K562 (cell line): ENCODE results near the gene FAM83E. TPM values are rescaled to one million over a fixed set of nuclear protein-coding genes. Genes with fewer than 3 reads are reported as not detected.

Source experiments
- ARNT ChIP-seq, 2 experiments: fragments of 450-650 bp; IDR thresholded peaks; 2 replicates each; pipeline ENCODE4 v1.6.1; 2016; ENCODE audit warnings: mild to moderate bottlenecking in 1 of 2
- FOXP4 ChIP-seq: sonication (generic); formaldehyde crosslinking; IDR thresholded peaks from 2 replicates; pipeline ENCODE4 v1.8.0; 2022; ENCODE audit warnings: mild to moderate bottlenecking, missing genetic modification reagents, borderline replicate concordance
- GATAD2A ChIP-seq: fragments of 450-650 bp; IDR thresholded peaks from 2 replicates; pipeline ENCODE4 v1.6.1; 2017
- GATAD2B ChIP-seq: fragments of 450-650 bp; IDR thresholded peaks from 2 replicates; pipeline ENCODE4 v1.6.1; 2017; ENCODE audit warnings: mild to moderate bottlenecking, borderline replicate concordance
- MCM3 ChIP-seq: fragments of 450-650 bp; IDR thresholded peaks from 2 replicates; pipeline ENCODE4 v1.6.1; 2016
- MXI1 ChIP-seq: IDR thresholded peaks from 2 replicates; pipeline ENCODE4 v1.6.1; 2011; ENCODE audit warnings: low read depth, mild to moderate bottlenecking, improper control_type of control experiment, low read length
- NELFE ChIP-seq: IDR thresholded peaks from 2 replicates; pipeline ENCODE4 v1.6.1; 2011; ENCODE audit warnings: mild to moderate bottlenecking; ENCODE audit not compliant: insufficient read depth, insufficient read length
- PHTF2 ChIP-seq: fragments of 250-450 bp; sonication (Bioruptor Pico); IDR thresholded peaks from 2 replicates; pipeline ENCODE4 v1.5.0; 2021; ENCODE audit warnings: mild to moderate bottlenecking
- PRDM10 ChIP-seq: fragments of 450-650 bp; IDR thresholded peaks from 2 replicates; pipeline ENCODE4 v1.6.1; 2018; ENCODE audit not compliant: partially characterized antibody
- SETDB1 ChIP-seq: IDR thresholded peaks from one replicate; pipeline ENCODE4 v1.6.1; 2012; ENCODE audit warnings: low read length, control low read depth, inconsistent platforms
- TEAD4 ChIP-seq, 2 experiments: sonication (generic) in 1 of 2; formaldehyde crosslinking in 1 of 2; IDR thresholded peaks; 2 replicates each; pipeline versions ENCODE4 v1.6.1 to v1.8.0; 2012 to 2022; ENCODE audit warnings: borderline replicate concordance in 1 of 2, inconsistent platforms in 1 of 2, low read length in 1 of 2, mild to moderate bottlenecking in 1 of 2, missing genetic modification reagents in 1 of 2
- ZNF175 ChIP-seq: fragments of 200-800 bp; sonication (Bioruptor generic); IDR thresholded peaks from 2 replicates; pipeline ENCODE4 v1.6.1; 2016; ENCODE audit warnings: low read depth, mild to moderate bottlenecking, missing genetic modification characterization, missing compliant biosample characterization
- ZNF239 ChIP-seq: fragments of 250-450 bp; sonication (Bioruptor Pico); IDR thresholded peaks from 2 replicates; pipeline ENCODE4 v1.4.0; 2020; ENCODE audit warnings: mild to moderate bottlenecking
- ZNF398 ChIP-seq: fragments of 250-450 bp; sonication (Bioruptor Pico); IDR thresholded peaks from 2 replicates; pipeline ENCODE4 v1.8.0; 2021; ENCODE audit warnings: moderate library complexity, mild to moderate bottlenecking, inconsistent platforms
- ZNF507 ChIP-seq: conservative IDR thresholded peaks from 2 replicates; pipeline ENCODE4 v1.6.1; 2017; ENCODE audit warnings: missing genetic modification characterization, missing compliant biosample characterization
- ZSCAN29 ChIP-seq: fragments of 450-650 bp; IDR thresholded peaks from 2 replicates; pipeline ENCODE4 v1.6.1; 2017
- polyA plus RNA-seq, 8 experiments: library from polyadenylated mRNA; depleted of rRNA in 4 of 8; stranded (reverse) in 5 of 8; unstranded in 3 of 8; fragments of >200 nt; fragmentation: Nextera tagmentation in 2 of 8; fragmentation: Illumina TruSeq in 1 of 8; extraction: Ambion mirVana in 2 of 8; extraction: Trizol in 1 of 8; gene quantifications; 2 replicates each; pipeline versions ENCODE4 v1.2.1 to v1.2.3, GENCODE V29; 2011 to 2014; ENCODE audit warnings: inconsistent platforms in 1 of 8, missing spikeins in 1 of 8
- total RNA-seq, 7 experiments: library from RNA; depleted of rRNA in 6 of 7; stranded (reverse); fragments of >200 nt in 6 of 7; fragmentation: Illumina TruSeq in 2 of 7; extraction: Trizol in 2 of 7; gene quantifications; 2 replicates each; pipeline versions ENCODE4 v1.2.1 to v1.2.3, GENCODE V29; 2011 to 2021; ENCODE audit warnings: low replicate concordance in 1 of 7

Gene FAM83E
- total and polyA plus RNA-seq, 9 of the 15 experiments (the other 6 are each of a cell fraction or from before 2014, with no cell fraction given): 0.15 to 0.87 (median 0.29) TPM; not detected in 4

- TF ChIP-seq SETDB1 (peak; percentile 97), PRDM10 (peak; percentile 86), FOXP4 (CRISPR knock-in tag) (0 out of 2 replicates have a peak, but pooled peaks have one; percentile 67), ZNF398 (CRISPR knock-in tag) (no peak), ZNF239 (CRISPR knock-in tag) (peak; percentile 65), GATAD2A (0 out of 2 replicates have a peak, but pooled peaks have one; percentile 50), PHTF2 (CRISPR knock-in tag) (no peak), ARNT (IDR thresholded peaks at IDR 0.05) (peak in 1 of 2 experiments; percentile 83; a peak in 2 of 4 replicates), MCM3 (no peak), ZNF507 (tag) (no peak), NELFE (no peak), ZNF175 (CRISPR knock-in tag) (no peak), MXI1 (no peak; the same call in 1 of the 2 replicates), ZSCAN29 (no peak), GATAD2B (no peak; the same call in 1 of the 2 replicates), TEAD4 (IDR thresholded peaks at IDR 0.05; ENCODE audit: low read length) (no peak), TEAD4 (CRISPR knock-in tag; IDR thresholded peaks at IDR 0.05; ENCODE audit: borderline replicate concordance) (no peak)
These were observed 4.2 kb upstream of the FAM83E start, which contains the start of the genes RPL18 and SPHK2 (continued) for GRCh38 chr19:48618916-48619691.
